ENCODE measurements around the gene CAMK2B. TPM values are rescaled to one million over a fixed set of nuclear protein-coding genes. Genes with fewer than 3 reads are reported as not detected.

CAMK2B gene
- total RNA-seq, 2 experiments from 2014 or later: 0.17 to 0.40 TPM

GRCh38 chr7:44331682-44332081, 6.3 kb upstream of the CAMK2B start:
- POLR2A ChIA-PET: no interaction called here
- CTCF ChIA-PET: interaction anchor here (0.6 kb wide), 1 partner anchor 78 kb away, joined by 3 read pairs; no protein-coding TSS in a partner anchor

- POLR2A ChIA-PET: no interaction called here
- CTCF ChIA-PET: no interaction called here
Measured at GRCh38 chr7:44330331-44330730, 4.9 kb upstream of the CAMK2B start.

- ChIA-PET CTCF (no interaction called here), POLR2A (no interaction called here)
Measured at GRCh38 chr7:44329888-44330287, 4.5 kb upstream of the CAMK2B start.

GRCh38 chr7:44329081-44329480, 3.7 kb upstream of the CAMK2B start:
- CTCF ChIA-PET: no interaction called here
- POLR2A ChIA-PET: no interaction called here

GRCh38 chr7:44327981-44328380, 2.6 kb upstream of the CAMK2B start:
- CTCF ChIA-PET: no interaction called here
- POLR2A ChIA-PET: no interaction called here

GRCh38 chr7:44326261-44327125, 1.1 kb upstream of the CAMK2B start:
- POLR2A ChIA-PET: no interaction called here

GRCh38 chr7:44325811-44326241, 432 bp upstream of the CAMK2B start:
- ChIA-PET POLR2A (no interaction called here), CTCF (no interaction called here)

More at GRCh38 chr7:44326261-44327125, 1.1 kb upstream of the CAMK2B start:
- CTCF ChIA-PET: no interaction called here

GRCh38 chr7:44324481-44325200, 753 bp downstream of the CAMK2B start:
- ChIA-PET CTCF (no interaction called here), POLR2A (no interaction called here)

GRCh38 chr7:44324204-44324480, 1.3 kb downstream of the CAMK2B start:
- CTCF ChIA-PET: no interaction called here
- POLR2A ChIA-PET: no interaction called here

GRCh38 chr7:44323381-44324203, 1.8 kb downstream of the CAMK2B start:
- CTCF ChIA-PET: interaction anchor here (1.3 kb wide), 1 partner anchor 70 kb away, joined by 3 read pairs; no protein-coding TSS in a partner anchor
- POLR2A ChIA-PET: no interaction called here

- ChIA-PET POLR2A (no interaction called here), CTCF (interaction anchor here (1.3 kb wide), 1 partner anchor 69 kb away, joined by 3 read pairs; no protein-coding TSS in a partner anchor)
Measured at GRCh38 chr7:44322631-44323363, 2.6 kb downstream of the CAMK2B start.

- CTCF ChIA-PET: interaction anchor here (1.1 kb wide), 1 partner anchor 13 kb away, joined by 3 read pairs; no protein-coding TSS in a partner anchor
- POLR2A ChIA-PET: no interaction called here
Measured at GRCh38 chr7:44321796-44322195, 3.6 kb downstream of the CAMK2B start.

GRCh38 chr7:44320794-44321371, 4.5 kb downstream of the CAMK2B start:
- CTCF ChIA-PET: interaction anchor here (1.1 kb wide), 1 partner anchor 14 kb away, joined by 3 read pairs; no protein-coding TSS in a partner anchor
- POLR2A ChIA-PET: no interaction called here

- ChIA-PET CTCF (no interaction called here), POLR2A (interaction anchor here (0.6 kb wide), 1 partner anchor 579 kb away, joined by 3 read pairs; no protein-coding TSS in a partner anchor)
Measured at GRCh38 chr7:44320141-44320540, 5.3 kb downstream of the CAMK2B start.

- CTCF ChIA-PET: interaction anchor here (0.6 to 0.9 kb wide), 2 partner anchors 10 to 99 kb away, joined by 4 read pairs; no protein-coding TSS in a partner anchor
- POLR2A ChIA-PET: no interaction called here
Measured at GRCh38 chr7:44318332-44318731, 7.1 kb downstream of the CAMK2B start.

- CTCF ChIA-PET: no interaction called here
- POLR2A ChIA-PET: no interaction called here
Measured at GRCh38 chr7:44315301-44315903, 10.0 kb downstream of the CAMK2B start.

GRCh38 chr7:44313621-44314031, 11.8 kb downstream of the CAMK2B start:
- CTCF ChIA-PET: interaction anchor here (0.9 to 1.4 kb wide), 2 partner anchors 19 to 73 kb away, joined by 3 read pairs; no protein-coding TSS in a partner anchor
- POLR2A ChIA-PET: no interaction called here

GRCh38 chr7:44313016-44313415, 12.4 kb downstream of the CAMK2B start:
- ChIA-PET POLR2A (no interaction called here), CTCF (interaction anchor here (0.9 to 1.4 kb wide), 2 partner anchors 20 to 72 kb away, joined by 3 read pairs; no protein-coding TSS in a partner anchor)
